Stimulated activated CD4-positive, alpha-beta T cell treated with anti-CD3 and anti-CD28 coated beads, Interleukin-2, amount 100 ng/mL, for 4 hours (primary cell): ENCODE measurements around the gene DOK1.

Experiments
- DNase-seq: peaks from one replicate; pipeline ENCODE4 v3.0.0-alpha.2; 2020; ENCODE audit warnings: low read depth

DOK1 gene

DNA sequence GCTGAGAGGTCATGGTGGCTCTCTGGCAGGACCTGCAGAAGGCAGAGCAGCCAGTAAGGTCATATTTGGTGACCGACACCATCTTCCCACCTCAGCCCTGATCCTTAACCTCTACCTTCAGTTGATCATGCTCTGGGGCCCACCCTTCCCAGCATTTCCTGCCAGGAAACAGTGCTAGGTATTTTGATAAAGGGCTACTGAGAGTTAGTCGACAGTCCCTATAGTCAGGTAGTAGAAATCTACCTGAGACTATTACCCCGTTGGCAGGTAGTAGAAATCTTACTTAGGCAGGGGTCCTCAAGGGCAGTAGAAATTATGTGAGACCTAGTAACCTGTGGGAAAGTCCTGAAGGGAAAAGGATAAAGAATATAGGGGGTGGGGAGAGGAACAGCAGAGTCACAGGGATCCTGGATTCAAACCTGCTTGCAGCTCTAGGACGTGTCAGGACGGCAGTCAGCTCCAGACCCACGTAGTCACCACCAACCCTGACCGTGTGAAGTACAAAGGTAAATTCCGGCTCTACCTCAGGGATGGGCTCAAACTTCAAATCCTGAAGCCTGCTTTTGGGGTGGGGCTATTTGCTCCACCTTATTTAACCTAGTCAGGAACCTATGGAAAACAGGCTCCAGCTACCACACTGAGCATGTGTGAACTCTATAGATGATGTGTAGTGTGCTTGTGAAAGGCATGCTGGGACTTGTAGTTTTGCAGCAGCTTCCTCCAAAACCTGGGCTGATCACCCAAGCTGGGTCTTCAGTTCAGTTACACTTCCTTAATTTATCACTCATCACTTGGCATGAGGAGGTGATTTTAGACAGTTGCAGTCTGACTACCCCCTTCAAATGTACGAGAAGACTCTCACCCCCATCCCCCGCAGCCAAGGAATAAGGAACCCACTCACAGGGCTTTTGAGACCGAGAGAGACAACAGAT, 28.5 kb upstream of the DOK1 start, which contains the start of gene DQX1:
Gene DQX1 (minus strand): TSS at position 515 of the 932 bp plus-strand sequence. CDS start 502 bp downstream, at position 13.
- DNase-seq: no peak

DNA sequence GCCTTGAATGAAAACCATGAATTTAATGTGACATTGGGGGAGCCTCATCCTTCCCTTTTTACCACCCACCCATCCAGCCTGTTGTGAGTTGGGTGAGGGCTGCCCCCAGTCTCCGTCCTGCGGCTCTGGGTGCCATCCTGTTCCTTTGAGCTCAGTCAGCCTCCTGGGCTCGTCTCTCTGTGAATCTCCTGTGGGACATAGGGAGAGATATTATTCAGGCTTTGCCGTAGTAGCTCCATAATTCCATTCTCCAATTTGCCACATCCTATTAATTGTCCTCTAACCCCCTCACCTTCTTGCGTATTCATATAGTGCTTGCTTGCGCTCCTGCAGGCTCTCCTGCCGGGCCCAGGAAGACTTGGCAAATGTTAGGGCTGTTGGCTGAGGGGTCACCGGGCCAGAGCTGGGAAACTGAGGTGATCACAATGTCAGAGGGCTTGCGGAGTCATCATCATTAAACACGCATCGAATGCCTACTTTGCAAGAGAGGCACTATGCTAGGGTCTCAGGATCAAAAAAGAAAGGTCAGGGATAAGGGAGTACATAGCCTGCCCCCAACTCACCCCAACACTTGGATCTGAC, 27.8 kb upstream of the DOK1 start:
- no peak for DNase-seq

DNA sequence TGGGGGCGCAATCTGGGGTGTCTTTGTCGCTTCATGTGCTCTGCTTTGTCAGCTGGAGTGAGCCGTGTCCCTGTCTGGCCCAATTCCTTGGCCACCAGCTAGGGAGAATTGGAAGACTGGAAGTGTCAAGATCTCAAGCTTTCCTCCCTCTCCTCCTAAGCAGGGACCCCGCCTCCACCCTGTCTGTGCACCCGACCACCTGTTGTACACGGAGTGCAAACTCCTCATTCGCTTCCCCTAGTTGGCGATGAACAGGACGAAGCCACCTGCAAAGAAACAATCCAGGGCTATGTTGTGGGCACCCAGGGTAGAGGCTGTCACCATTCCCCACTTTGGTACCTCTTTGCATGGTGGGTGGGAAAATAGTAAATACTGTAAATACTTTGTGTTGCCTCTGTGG, 26.8 kb upstream of the DOK1 start:
- DNase-seq: no peak

DNA sequence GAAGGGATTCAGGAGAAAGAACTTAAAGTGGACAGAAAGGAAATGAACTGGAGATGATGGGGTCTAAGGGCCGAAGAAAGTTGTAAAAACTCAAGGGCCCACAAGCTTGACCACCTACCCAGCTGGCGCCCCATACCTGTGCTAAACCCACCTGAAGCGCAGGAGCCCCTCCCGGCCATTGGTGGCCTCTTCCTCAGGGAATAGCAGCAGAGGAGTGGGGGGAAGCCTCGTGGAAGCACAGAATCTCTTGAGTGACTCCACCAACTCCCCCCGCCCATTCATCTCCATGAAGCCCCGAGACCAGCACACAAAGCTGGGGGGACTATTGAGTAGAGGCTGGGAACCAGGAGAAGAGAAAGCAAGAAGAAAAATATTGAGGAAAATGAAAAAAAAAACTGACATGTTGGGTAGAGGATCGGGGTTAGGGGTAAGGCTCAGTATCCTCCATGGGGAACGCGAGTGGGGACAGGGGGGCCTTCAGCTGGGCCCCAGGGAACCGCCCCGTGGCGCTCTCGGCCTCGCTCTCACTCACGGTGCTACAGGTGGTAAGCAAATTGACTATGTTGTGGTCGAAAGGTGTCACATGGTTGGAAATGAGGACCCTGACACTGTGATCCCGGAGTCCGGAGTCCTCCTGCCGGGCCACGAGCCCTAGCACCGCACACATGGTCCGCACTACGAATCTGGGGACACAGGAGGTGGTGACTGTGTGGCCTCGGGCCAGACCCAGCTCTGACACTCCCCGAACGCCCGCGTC, 25.7 kb upstream of the DOK1 start:
- no peak for DNase-seq

DNA sequence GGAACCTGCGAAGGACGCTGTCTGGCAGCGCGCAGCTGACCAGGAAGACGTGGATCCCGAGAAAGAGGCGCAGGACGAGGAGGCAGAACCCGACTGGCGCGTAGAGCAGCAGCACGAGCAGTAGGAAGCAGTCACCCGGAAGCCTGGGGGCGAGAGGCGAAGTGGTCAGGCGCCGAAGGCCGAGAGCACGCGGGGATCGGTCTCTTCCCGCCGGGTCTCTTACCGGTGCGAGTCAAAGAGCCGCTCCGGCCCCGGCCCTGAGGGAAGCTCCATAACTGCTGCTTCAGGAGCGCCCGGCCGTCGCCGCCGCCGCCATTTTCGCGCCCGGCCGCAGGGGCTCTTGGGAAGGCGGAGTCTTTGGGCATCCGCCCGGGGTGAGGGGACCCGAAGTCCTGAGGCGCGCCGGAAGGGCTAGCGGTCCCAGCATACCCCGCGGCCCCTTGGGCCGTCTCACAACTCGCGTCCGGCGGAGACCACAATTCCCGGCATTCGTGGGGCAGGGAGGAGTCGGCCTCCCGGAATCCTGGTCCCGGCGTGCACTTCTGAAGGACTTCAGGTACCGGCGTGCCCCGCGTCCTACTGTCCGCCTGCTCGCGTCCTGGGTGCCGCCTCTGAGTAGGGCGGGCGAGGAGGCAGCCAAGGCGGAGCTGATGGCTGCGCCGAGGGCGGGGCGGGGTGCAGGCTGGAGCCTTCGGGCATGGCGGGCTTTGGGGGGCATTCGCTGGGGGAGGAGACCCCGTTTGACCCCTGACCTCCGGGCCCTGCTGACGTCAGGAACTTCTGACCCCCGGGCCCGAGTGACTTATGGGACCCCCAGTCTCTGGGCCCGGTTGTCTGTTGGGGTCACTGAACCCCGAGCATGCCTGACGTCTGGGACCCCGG, 24.9 kb upstream of the DOK1 start, which contains the start of the genes AUP1 and HTRA2:
Gene AUP1 (minus strand): TSS at position 350 of the 882 bp plus-strand sequence. CDS start 77 bp downstream, at position 273.
Gene HTRA2 (plus strand): TSS at position 577 of the 882 bp plus-strand sequence. CDS start 74 bp downstream, at position 651.
- peak; percentile 79 for DNase-seq

DNA sequence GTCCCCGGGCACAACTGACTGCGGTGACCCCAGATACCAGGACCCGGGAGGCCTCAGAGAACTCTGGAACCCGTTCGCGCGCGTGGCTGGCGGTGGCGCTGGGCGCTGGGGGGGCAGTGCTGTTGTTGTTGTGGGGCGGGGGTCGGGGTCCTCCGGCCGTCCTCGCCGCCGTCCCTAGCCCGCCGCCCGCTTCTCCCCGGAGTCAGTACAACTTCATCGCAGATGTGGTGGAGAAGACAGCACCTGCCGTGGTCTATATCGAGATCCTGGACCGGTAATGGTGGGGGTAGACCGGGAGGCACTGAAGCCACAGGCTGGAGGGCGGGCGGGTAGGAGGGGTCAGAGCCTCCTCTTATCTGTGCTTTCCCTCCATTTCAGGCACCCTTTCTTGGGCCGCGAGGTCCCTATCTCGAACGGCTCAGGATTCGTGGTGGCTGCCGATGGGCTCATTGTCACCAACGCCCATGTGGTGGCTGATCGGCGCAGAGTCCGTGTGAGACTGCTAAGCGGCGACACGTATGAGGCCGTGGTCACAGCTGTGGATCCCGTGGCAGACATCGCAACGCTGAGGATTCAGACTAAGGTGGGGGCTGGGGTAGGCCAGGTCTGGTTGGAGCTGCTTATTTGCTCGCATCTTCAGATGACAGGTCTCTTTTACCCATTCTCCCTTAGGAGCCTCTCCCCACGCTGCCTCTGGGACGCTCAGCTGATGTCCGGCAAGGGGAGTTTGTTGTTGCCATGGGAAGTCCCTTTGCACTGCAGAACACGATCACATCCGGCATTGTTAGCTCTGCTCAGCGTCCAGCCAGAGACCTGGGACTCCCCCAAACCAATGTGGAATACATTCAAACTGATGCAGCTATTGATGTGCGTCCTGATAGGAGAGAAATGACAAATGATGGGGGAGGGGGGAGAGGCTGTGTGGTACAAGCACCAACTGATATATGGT, 24.0 kb upstream of the DOK1 start:
- no peak for DNase-seq

DNA sequence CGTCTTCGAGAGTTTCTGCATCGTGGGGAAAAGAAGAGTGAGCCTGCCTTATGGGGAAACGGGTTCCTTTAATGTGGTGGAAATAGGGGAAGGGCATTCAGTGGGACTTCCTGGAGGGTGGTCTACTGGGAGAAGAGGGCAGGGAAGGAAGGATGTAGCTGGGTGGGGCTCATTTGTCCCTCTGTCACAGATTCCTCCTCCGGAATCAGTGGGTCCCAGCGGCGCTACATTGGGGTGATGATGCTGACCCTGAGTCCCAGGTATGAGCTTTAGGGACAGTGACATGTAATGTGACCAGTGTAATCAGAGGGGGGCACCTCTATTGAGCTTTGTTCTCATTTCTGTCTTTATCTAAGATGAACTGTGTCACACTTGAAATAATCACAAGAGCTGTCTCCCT, 22.9 kb upstream of the DOK1 start:
- DNase-seq: no peak

DNA sequence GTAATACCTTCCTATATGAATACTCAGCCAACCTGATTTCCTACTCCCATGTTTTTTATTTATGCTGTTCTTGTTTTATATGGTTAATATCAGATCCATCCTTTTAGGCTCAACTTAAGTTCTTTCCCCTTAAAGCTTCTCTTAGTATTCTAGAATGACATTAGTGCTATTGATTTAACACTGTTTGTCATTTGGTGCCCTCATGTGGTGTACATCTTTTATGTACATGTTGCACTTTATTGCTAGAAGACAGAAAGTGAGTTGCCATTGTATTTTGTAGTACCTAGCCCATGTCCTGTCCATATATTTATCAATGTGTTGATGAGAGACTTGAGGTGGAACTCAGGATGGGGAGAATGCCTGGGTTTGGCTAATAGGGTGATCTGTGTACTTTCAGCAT, 22.3 kb upstream of the DOK1 start:
- DNase-seq: no peak

DNA sequence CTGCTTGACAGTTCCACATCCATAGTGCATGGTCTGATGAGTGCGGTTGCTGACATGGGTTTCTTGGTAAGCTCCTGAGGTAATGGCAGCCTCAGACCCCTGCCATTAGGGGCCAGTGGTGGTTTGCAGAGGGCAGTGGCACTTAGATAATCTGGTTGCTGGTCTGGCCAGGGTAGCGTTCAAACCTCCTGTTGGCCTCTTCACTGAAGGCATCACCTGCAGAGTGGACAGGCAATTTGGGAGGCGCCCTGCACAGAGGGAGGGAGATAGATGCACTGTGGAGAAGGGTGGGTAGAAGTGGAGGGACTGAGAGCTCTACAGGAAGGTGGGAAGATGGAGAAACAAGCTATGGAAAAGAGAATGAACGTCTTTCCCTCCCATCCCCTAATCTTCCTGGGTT, 21.1 kb upstream of the DOK1 start:
- DNase-seq: no peak

DNA sequence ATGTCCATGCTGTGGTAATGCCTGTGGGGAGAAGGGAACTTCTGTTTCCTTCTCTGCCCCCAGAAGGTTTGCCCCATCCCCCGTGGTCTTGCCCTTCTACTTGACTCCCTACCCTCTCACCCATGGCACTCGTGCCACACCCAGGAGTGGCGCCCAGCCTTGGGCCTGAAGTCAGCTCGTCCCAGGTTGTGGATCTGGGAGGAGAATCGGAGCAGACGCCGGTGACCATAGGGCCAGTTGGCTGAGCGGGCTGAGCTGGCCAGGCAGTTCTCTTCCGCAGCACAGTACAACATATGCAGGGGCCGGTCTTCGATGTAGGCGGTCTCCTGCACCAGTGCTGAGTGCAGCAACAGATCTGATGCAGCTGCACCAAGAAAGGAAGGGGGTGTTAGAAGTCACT, 20.1 kb upstream of the DOK1 start:
- no peak for DNase-seq

DNA sequence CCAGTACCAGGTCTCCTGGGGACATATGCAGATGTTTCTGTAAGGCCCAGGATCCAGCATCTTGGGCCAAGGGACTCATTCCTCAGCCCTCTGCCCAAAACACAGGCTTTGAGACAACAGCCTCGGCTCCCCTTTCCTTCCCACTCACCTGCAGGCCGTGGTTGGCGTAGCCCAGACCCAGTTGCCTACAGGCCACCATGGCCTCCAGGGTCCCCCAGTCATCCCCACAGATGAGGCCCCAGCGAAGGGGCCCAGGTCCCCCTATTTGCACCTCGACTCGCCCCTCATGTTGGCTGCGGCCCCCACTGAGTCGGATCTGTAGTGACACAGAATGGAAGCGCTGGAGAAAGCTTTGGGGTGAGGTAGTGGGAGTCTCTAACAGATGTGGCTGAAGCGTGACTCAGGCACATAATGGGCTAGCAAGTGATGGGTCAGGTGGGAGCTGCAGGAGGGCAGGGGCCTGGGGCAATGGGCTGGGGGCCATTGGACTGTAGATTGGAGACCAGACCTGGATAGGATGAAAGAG, 19.0 kb upstream of the DOK1 start:
- no peak for DNase-seq

DNA sequence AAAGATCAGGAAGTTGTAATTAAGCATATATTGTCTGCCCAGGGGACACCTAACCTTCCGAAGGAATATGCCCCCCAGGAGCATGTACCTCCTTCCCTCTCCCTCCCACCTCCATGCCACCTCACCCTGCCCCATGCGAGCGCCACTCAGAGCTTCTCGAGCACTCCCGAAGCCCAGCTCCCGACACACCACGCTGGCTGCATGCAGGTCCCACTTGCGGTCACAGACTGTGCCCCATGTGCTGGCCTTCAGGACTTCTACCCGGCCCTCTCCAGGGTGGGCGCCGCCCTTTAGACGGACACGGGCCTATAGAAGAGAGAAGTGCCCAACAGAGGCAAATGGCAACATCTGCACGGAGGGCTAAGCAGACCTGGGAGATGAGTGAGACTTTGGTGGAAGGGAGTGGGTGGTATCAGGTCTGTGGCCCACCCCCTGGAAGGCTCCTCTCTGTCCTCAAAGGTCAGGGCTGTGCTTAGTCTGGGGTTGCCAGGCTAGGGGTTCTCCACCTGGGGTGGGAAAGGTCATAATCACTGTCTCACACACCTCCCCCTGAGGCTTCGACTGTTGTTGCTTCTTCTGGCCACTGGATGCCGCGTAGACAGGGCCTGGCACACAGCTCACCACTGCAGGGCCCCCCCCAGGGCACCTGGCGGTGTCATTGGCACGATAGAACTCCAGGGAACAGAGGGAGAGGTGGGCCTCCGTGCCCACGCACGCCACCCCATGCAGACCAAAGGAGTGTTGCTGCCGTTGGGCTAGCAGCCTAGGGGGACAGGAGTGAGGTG, 18.2 kb upstream of the DOK1 start:
- no peak for DNase-seq

DNA sequence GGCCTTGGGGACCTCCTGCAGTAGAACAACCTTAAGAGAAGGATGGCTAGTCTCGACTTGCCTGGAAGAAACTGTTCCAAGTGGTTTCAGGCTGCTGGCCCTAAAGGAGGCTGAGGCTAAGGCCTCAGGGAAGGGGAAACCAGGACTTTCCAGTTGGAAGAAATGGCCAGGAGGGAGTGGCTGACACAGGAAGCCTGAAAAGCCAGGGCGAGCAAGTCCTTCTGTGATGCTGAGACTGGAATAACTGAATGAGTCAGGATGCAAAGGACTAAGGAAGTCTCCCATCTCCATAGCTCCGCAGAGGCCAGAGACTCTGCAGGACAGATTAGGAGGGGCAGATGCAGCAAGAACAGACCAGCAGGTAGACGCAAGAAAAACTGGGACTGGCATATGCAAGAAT, 17.4 kb upstream of the DOK1 start:
- no peak for DNase-seq

DNA sequence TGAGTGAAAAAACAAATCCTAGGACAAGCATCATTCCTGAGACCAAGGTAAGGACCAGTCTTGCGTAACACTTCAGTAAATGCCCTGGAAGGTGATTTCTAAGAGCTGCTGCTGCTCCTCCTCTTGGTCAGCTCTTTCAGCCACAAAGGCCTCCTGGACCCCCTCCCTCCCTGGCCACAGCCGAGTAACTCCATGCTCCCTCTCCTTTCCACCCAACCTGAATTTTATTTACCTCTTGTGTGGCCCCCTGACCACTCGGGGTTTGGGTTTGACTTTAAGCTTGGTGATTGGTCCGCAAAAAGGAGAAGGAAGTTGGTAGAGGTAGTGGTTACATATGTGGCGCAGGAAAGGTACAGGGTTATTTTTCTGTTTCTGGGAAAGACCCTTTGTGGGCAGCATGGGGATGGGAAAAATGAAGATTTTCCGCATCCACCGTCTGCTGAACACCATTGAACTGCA, 15.6 kb upstream of the DOK1 start:
- DNase-seq: no peak

DNA sequence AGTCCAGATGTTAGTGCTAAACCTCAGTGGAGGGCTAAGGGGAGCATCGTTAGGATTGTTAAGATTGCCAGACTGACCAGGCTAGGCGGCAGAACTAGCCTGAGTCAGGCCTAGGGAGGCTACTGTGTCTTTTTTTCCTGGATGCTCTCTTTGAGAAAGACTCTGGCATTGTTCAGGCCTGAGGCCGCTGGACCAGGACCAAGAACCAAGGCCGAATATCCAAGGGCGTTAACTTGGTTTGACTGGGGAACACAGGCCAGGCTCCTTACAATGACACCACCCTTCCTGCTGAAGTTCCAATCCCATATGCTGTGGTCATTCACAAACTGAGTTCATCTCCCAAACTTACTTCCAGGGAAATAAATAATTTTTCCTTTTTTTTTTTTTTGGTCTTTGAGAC, 14.2 kb upstream of the DOK1 start:
- no peak for DNase-seq

DNA sequence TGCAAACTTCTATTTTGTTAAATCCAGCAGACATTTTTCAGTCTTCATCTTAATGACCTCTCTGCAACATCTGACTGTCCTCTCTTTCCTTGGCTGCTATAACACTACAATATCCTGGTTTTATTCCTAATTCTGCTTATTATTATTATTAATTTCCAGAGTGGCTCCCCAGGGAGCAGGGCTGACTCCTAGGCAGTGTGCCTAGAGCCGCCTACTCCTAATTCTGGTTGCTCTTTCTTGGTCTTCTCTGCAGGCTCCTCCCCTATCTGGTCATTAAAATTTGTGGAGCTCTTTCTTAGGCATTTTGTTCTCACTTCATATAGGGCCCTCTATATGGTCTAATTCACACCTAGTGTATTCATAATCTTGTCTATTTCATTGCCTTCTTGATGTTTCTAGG, 11.5 kb upstream of the DOK1 start:
- no peak for DNase-seq

DNA sequence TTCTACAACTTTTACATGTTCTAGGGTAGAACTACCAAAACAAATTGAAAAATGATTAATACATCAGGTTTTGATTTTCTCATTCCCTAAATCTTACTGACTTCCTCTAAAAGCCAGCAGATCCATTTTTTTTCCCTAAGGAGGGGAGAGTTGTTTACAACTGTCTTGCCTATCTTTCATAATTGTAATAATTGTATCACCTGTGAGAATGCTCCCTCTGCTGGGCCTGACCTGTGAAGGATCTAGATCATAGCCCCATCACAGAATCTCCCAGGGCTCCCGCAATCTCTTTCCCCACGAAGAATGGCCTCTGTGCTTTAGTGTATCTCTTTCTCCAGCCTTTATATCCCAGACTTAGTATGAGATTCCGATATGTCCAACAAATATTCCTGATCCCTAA, 9.9 kb upstream of the DOK1 start:
- DNase-seq: no peak

DNA sequence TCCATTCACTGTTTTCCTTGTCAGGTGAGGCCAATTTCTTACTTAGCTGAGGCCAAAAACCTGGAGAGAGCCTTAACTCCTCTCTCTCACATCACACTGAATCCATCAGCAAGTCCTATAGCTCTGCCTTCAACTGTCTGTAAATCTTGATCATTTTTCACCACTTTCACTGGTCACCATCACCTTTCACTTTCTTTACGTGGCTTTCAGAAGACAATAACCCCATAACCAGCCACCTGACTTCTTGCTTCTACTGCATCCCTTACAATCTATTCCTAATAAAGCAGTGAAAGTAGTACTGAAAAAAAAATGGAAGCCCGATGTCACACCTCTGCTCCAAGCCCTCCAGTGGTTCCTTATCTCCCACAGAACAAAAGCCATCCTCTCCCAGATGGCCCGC, 8.5 kb upstream of the DOK1 start:
- no peak for DNase-seq

DNA sequence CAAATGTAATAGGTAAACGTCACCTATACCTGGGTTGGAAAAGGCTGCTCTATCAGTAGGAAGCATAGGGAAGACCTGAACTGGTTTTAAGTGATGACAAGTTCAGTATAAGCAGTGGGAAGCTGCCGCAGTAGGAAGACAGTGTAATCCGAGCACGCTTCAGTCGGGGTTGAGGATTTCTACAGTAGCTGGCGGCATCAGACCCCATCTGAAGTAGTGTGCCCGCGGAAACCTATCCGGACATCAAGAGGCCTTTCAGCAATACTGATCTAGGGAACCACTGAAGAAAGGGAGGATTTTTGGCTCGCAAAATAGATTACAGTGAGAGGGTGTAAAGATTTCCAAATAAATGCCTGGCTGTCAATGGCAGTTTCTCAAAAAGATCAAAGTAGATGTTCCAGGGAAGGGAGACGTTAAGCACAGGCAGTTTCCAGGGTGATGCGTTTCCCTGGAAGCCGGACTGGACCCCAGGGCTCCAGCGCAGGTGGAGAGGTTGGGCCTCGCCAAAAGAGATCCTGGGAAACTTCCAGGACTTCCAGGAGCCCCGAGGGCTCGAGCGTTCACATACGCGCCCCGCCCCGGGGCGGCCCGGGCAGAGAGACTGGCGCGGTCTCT, 6.1 kb upstream of the DOK1 start:
- no peak for DNase-seq
